Jurkat, Clone E6-1 (cell line): ENCODE results near the gene NDUFB7.
"Not testable (repeated sequence)": the region's sequence is repeated elsewhere in the genome, so short reads cannot be mapped to it uniquely, and the experiment has no call there.

Source experiments
- DNase-seq: peaks from one replicate; pipeline ENCODE4 v3.0.0-alpha.2; 2011; ENCODE audit warnings: low read depth, low spot score
- H3K4me3 ChIP-seq: 2 replicates; pipeline ENCODE4 v1.5.1; 2011; ENCODE audit warnings: mild to moderate bottlenecking, low read length, control low read depth, moderate library complexity

The NDUFB7 gene

GRCh38 chr19:14577264-14577663 is 5.4 kb upstream of the NDUFB7 start:
- H3K4me3 ChIP-seq, result no peak overlapping the region
- DNase-seq, result no peak

- no peak overlapping the region for H3K4me3 ChIP-seq
- no peak for DNase-seq
These were observed 4.5 kb upstream of the NDUFB7 start for GRCh38 chr19:14576363-14576762.

GRCh38 chr19:14575428-14575980 is 3.6 kb upstream of the NDUFB7 start:
- no peak for DNase-seq

DNA sequence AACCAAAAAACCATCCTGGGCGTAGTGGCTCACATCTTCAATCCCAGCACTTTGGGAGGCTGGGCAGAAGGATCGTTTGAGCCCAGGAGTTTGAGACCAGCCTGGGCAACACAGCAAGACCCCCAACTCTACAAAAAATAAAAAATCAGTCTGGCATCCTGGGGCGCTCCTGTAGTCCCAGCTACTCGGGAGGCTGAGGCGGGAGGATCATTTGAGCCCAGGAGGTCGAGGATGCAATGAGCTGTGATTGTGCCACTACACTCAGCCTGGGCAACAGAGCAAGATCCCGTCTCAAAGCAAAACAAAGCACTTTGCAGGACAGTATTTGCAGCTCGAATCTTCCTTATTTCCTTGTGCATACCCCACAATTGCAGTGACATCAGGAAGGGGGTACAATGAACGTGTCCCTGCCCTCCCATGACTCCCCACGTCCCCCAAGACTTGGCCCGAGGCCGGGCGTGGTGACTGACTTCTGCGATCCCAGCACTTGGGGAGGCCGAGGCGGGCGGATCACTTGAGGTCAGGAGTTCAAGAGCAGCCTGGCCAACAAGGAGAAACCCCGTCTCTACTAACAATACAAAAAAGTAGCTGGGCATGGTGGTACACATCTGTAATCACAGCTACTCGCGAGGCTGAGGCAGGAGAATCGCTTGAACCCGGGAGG is 870 bp downstream of the NDUFB7 start:
- DNase-seq, result no peak
- H3K4me3 ChIP-seq, result peak overlapping the region; percentile 96

More at GRCh38 chr19:14575428-14575980, 3.6 kb upstream of the NDUFB7 start:
- no peak overlapping the region for H3K4me3 ChIP-seq

- DNase-seq, result no peak
- no peak overlapping the region for H3K4me3 ChIP-seq
These were observed 4.8 kb downstream of the NDUFB7 start for GRCh38 chr19:14567079-14567478.

GRCh38 chr19:14566712-14567077 is 5.2 kb downstream of the NDUFB7 start:
- no peak for DNase-seq
- H3K4me3 ChIP-seq, result no peak overlapping the region

- DNase-seq, result no peak
- H3K4me3 ChIP-seq, result no peak overlapping the region
These were observed 5.8 kb downstream of the NDUFB7 start for GRCh38 chr19:14565765-14566711.

DNA sequence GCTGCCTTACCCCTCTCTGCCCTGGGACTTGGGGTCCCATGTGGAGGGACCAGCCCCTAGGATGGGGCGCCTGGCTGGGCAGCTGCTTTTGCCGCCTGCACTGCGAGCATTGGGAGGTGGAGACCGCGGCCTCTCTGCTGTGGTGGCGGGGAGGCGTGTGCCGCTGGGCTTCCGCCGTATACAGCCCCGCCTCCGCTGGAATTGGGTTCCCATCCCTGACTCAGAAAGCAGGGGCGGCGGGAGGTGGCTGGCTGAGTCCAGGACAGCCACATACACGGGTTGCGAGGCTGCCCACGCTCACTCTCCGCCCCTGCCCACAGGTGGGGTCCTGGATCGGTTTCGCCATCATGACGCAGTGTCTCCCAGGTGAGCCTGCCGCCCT is 6.6 kb downstream of the NDUFB7 start:
- H3K4me3 ChIP-seq, result no peak overlapping the region
- no peak for DNase-seq

- DNase-seq, result peak; percentile 21
- H3K4me3 ChIP-seq, result not testable (repeated sequence)
These were observed 7.1 kb downstream of the NDUFB7 start for GRCh38 chr19:14564652-14565297.

DNA sequence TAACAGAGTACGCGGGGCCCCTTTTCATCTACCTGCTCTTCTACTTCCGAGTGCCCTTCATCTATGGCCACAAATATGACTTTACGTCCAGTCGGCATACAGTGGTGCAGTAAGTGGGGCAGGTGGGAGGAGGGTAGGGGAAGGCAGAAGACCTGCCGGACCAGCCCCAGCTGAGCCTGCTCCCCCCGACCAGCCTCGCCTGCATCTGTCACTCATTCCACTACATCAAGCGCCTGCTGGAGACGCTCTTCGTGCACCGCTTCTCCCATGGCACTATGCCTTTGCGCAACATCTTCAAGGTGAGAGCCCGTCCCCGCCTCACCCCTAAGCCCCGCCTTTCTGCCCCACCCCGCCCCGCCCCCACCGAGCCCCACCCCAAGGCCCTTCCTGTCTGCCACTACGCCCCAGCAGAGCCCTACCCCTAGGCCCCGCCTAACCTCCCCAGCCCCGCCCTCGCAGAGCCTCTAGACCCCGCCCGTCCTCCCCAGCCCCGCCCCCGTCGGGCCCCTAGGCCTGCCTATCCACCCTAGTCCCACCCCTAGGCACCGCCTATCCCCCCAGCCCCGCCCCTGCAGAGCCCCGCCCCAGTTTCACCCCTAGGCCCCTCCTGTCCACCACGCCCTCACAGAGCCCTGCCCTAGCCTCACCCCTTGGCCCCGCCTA is 7.7 kb downstream of the NDUFB7 start:
- H3K4me3 ChIP-seq, result no peak overlapping the region

GRCh38 chr19:14563590-14563926 is 8.3 kb downstream of the NDUFB7 start:
- no peak for DNase-seq
- H3K4me3 ChIP-seq, result no peak overlapping the region

More for the DNA sequence above, 7.7 kb downstream of the NDUFB7 start:
- DNase-seq, result peak; percentile 70

DNA sequence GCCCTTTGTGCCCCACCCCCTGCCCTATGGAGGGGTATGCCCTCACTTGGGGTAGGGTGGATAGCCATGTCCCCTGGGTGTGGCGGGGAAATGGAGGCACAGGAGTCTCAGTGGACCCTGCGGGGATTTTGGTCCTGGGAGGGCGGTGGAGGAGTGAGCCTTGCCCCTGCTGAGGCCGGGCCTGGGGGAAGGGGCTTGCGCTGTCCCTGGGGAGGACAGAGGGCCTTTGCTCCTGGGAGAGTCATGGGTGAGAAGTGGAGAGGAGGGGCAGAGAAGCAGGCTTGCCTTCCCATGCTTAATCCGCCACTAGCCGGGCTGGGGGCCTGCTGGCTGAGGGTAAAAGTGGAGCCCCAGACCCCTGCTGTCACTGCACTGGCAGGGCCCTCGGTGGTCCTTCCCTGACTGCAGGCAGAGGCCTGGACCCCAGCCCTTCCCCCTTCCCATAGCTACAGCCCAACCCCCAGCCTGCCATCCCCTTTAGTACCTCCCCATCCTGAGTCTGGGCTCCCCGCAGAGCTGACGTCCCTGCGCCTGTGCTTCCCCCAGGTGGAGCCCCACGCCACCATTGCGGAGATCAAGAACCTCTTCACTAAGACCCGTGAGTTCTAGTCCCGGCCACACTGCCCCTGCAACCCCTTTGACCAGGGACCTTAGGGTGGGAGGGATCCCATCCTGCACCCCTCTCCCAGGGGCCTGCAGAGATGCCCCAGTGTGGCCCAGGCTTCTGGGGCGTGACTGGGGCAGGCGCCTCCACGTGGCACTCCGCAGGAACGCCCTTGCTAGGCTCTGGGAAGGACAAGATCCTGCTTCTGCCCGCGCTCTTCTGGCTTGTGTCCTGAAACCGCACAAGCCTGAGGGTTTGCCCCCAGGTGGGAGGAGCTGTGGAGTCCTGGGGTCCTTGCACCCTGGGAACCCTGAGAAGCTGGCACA is 8.9 kb downstream of the NDUFB7 start:
- no peak for DNase-seq
- no peak overlapping the region for H3K4me3 ChIP-seq

GRCh38 chr19:14561847-14562351 is 10.0 kb downstream of the NDUFB7 start:
- H3K4me3 ChIP-seq, result no peak overlapping the region
- DNase-seq, result no peak

GRCh38 chr19:14561249-14561648 is 10.6 kb downstream of the NDUFB7 start:
- H3K4me3 ChIP-seq, result no peak overlapping the region
- DNase-seq, result no peak

DNA sequence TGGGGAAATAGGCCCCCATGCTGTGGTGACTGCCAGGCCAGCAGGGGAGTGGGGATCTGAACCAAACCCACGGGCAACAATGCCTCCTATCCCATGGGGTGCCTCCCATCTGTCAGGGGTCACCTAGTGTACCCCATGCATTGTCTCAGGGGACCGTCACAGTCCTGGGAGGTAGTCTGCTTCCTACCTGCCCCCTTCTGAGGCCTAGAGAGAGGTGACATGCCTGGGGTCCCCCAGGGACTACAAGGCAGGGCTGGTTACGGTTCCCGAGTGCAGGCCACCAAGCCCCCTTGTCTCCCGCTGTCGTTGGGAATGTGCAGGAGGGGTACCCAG is 11.1 kb downstream of the NDUFB7 start:
- H3K4me3 ChIP-seq, result no peak overlapping the region
- no peak for DNase-seq

DNA sequence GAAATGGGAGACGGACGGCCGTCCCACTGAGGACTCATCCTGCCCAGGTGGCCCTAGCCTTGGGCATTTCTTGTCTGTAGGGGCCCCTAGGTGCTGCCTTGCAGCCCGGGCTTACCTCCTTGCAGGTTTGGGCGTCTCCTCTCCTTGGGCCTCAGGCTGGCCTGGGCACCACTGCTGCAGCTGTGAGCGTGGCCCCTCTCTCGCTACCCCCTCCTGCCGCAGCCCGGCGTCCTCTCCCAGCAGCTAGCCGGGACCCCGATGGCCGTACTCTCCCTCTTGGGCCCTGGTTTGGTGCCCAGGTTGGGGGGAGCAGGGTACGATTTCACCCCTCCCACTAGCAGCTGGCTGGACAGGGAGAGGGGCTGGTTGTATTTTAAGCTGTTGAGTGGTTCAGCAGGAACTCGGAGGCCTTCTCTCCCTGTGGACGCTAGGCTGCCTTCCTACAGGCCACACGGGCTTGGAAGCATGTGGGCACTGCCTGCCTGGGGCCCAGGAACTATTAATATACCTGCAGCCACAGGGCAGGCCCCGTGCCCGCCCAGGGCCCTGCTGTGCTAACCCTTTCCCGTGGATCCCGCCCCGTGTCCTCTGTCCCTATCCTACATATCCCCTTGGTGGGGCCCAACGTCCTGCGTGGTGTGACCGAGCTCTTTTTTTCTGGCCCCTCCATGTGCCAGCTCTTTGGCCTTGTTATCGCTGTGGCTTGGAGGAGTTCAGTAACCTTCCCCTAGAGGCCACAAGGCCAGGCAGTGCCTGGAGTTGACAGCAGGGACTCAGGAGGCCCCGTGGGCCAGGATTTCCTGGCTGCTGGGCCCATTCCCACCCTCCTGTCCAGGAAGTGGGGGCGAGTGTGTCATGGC is 11.7 kb downstream of the NDUFB7 start:
- DNase-seq, result no peak
- H3K4me3 ChIP-seq, result no peak overlapping the region

DNA sequence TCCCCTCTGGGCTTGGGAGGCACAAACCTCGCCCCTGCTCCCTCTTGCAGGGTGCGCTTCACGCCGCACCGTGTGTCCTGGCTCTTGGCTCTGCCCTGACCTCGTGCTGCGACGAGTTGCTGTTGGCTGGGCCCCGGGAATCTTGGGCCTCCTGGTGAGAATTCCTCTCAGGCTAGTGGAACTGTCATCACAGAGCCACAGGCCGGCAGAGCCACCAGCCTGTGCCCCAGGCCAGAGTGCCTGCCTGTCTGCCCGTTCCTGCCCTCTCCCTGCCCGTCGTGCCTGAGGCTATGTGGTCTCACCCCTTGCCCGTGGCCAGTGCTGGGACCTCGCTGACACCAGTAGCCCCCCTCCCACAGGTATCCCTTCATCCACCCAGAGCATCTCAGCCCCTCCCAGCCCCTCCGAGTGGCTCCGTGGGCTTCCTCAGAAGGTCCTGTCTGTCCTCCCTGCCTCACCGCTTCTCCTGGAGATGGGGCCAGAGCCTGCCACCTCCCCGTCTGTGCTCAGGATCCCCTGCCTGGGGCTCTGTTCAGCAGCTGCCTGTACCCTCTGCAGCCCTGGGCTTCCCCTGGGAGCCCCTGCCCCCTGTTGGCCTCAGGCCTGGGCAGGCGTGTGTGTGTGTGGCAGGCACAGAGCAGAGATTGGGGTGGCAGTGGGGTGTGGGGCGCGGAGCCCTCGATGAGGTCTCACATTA is 13.3 kb downstream of the NDUFB7 start:
- DNase-seq, result no peak
- no peak overlapping the region for H3K4me3 ChIP-seq
